ENCODE measurements around the gene AIFM2.

- no peak for TF ChIP-seq CTCF (IDR thresholded peaks at IDR 0.05)
- TF ChIP-seq POLR2A (IDR thresholded peaks at IDR 0.05) = no peak
Measured at GRCh38 chr10:70118196-70118595, 14.4 kb downstream of the AIFM2 start.

All from heart left ventricle (tissue), 13 donors.